GM20431 (cell line): ENCODE measurements around the gene PPP1R12C.
"Not testable (repeated sequence)": the region's sequence is repeated elsewhere in the genome, so short reads cannot be mapped to it uniquely, and the experiment has no call there.

Experiments
- in situ Hi-C: fragments of 300-500 bp; cut with MseI, MboI; formaldehyde crosslinking; loops from one replicate; pipeline ENCODE4 v1.15.0; 2020; ENCODE audit warnings: low sequenced_read_pairs; ENCODE audit not compliant: unreplicated experiment

PPP1R12C gene

GRCh38 chr19:55116859-55117662 is at the start of gene PPP1R12C:
PPP1R12C (minus strand) TSS chr19:55117637; CDS start chr19:55117543, 94 bp downstream.
- in situ Hi-C loops, result no loop called here

- in situ Hi-C loops, result no loop called here
Measured at GRCh38 chr19:55166530-55167268, 49.3 kb upstream of the PPP1R12C start, which contains the start of gene DNAAF3. DNAAF3 (minus strand) TSS chr19:55166613; CDS start chr19:55166413, 200 bp downstream.

GRCh38 chr19:55165952-55166529 is 48.6 kb upstream of the PPP1R12C start:
- in situ Hi-C loops, result no loop called here

- in situ Hi-C loops, result no loop called here
Measured at GRCh38 chr19:55161571-55162322, 44.3 kb upstream of the PPP1R12C start.

GRCh38 chr19:55160986-55161365 is 43.5 kb upstream of the PPP1R12C start:
- in situ Hi-C loops, result no loop called here

GRCh38 chr19:55160128-55160985 is 42.9 kb upstream of the PPP1R12C start:
- in situ Hi-C loops, result no loop called here

- in situ Hi-C loops, result no loop called here
Measured at GRCh38 chr19:55158848-55159749, 41.7 kb upstream of the PPP1R12C start.

- in situ Hi-C loops, result no loop called here
Measured at GRCh38 chr19:55158423-55158822, 41.0 kb upstream of the PPP1R12C start.

GRCh38 chr19:55157064-55157908 is 39.8 kb upstream of the PPP1R12C start, which contains the start of gene TNNI3:
TNNI3 (minus strand) TSS chr19:55157732; CDS start chr19:55157589, 143 bp downstream.
- in situ Hi-C loops, result no loop called here

GRCh38 chr19:55156202-55157063 is 39.0 kb upstream of the PPP1R12C start:
- in situ Hi-C loops, result no loop called here

- in situ Hi-C loops, result not testable (repeated sequence)
Measured at GRCh38 chr19:55155784-55156183, 38.3 kb upstream of the PPP1R12C start.

GRCh38 chr19:55153652-55154264 is 36.3 kb upstream of the PPP1R12C start:
- in situ Hi-C loops, result no loop called here

- in situ Hi-C loops, result no loop called here
Measured at GRCh38 chr19:55152017-55152416, 34.6 kb upstream of the PPP1R12C start.

GRCh38 chr19:55149078-55150003 is 31.9 kb upstream of the PPP1R12C start, which contains the start of gene TNNT1:
TNNT1 (minus strand) TSS chr19:55149206; CDS start chr19:55147157, 2,049 bp downstream.
- in situ Hi-C loops, result no loop called here
